ENCODE data around the gene GDF10.

The GDF10 gene

DNA sequence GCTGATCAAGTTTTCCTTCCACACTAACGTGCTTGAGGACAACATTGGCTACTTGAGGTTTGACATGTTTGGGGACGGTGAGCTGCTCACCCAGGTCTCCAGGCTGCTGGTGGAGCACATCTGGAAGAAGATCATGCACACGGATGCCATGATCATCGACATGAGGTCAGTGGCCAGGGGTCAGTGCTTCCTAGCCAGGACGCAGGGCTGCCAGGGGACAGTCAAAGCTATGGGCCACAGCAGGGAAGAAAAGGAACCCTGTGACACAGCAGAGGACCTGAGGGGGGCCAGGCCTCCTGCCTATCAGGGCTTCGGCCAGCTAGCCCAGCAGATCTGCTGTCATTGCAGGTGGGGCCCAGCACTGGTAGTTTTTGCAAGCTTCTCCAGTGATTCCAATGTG lies 53.4 kb downstream of the GDF10 start:
- TF ChIP-seq, protein P1, sequence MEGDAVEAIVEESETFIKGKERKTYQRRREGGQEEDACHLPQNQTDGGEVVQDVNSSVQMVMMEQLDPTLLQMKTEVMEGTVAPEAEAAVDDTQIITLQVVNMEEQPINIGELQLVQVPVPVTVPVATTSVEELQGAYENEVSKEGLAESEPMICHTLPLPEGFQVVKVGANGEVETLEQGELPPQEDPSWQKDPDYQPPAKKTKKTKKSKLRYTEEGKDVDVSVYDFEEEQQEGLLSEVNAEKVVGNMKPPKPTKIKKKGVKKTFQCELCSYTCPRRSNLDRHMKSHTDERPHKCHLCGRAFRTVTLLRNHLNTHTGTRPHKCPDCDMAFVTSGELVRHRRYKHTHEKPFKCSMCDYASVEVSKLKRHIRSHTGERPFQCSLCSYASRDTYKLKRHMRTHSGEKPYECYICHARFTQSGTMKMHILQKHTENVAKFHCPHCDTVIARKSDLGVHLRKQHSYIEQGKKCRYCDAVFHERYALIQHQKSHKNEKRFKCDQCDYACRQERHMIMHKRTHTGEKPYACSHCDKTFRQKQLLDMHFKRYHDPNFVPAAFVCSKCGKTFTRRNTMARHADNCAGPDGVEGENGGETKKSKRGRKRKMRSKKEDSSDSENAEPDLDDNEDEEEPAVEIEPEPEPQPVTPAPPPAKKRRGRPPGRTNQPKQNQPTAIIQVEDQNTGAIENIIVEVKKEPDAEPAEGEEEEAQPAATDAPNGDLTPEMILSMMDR (IDR thresholded peaks at IDR 0.05; ENCODE audit: borderline replicate concordance, insufficient read depth, low read depth, low read length), result no peak
- no peak overlapping the region for H3K4me3 ChIP-seq (ENCODE audit: low read depth, low read length)

- H3K4me3 ChIP-seq (ENCODE audit: low read depth, low read length), result no peak overlapping the region
- TF ChIP-seq, protein P1 (IDR thresholded peaks at IDR 0.05; ENCODE audit: borderline replicate concordance, insufficient read depth, low read depth, low read length), result no peak
Measured at GRCh38 chr10:47354165-47354564, 54.2 kb downstream of the GDF10 start.

GRCh38 chr10:47354900-47355299 lies 54.9 kb downstream of the GDF10 start:
- TF ChIP-seq, protein P1 (IDR thresholded peaks at IDR 0.05; ENCODE audit: borderline replicate concordance, insufficient read depth, low read depth, low read length), result no peak
- H3K4me3 ChIP-seq (ENCODE audit: low read depth, low read length), result no peak overlapping the region

- TF ChIP-seq, protein P1 (IDR thresholded peaks at IDR 0.05; ENCODE audit: borderline replicate concordance, insufficient read depth, low read depth, low read length), result no peak
- no peak overlapping the region for H3K4me3 ChIP-seq (ENCODE audit: low read depth, low read length)
Measured at GRCh38 chr10:47356708-47357107, 56.7 kb downstream of the GDF10 start.

- TF ChIP-seq, protein P1 (IDR thresholded peaks at IDR 0.05; ENCODE audit: borderline replicate concordance, insufficient read depth, low read depth, low read length), result no peak
- no peak overlapping the region for H3K4me3 ChIP-seq (ENCODE audit: low read depth, low read length)
Measured at GRCh38 chr10:47357131-47357582, 57.2 kb downstream of the GDF10 start.

GRCh38 chr10:47357911-47358310 lies 57.9 kb downstream of the GDF10 start:
- no peak overlapping the region for H3K4me3 ChIP-seq (ENCODE audit: low read depth, low read length)
- TF ChIP-seq, protein P1 (IDR thresholded peaks at IDR 0.05; ENCODE audit: borderline replicate concordance, insufficient read depth, low read depth, low read length), result no peak

DNA sequence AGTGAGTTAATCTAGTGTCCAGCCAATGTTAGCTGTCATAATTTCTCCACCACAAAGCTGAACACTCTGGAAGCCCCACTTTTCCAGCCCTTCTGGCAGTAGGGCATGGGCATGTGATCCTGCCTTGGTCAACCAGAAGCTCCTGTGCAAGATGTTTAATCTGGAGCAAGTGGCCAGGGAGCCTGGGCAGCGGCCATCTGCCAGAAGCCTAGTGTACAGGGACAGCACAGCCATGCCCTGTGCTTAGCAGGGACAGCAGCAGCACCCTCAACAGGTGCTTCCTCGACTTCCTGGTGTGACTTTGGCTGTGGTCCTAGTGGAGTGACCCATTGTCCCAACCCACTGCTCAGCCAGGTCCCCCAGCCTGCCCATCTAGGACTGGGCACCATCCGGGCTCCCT lies 58.5 kb downstream of the GDF10 start:
- H3K4me3 ChIP-seq (ENCODE audit: low read depth, low read length), result no peak overlapping the region
- TF ChIP-seq, protein P1 (IDR thresholded peaks at IDR 0.05; ENCODE audit: borderline replicate concordance, insufficient read depth, low read depth, low read length), result no peak

All from GM12875 (cell line).